C4-2B (cell line): ENCODE data around the gene PDE4B.

Experiments
- ZFX ChIP-seq: fragments of 450-650 bp; IDR thresholded peaks from 2 replicates; pipeline ENCODE4 v1.6.1; 2017
- TF ChIP-seq, protein P1 (sequence below): fragments of 450-650 bp; conservative IDR thresholded peaks from 2 replicates; pipeline ENCODE4 v1.5.1; 2017; ENCODE audit warnings: mild to moderate bottlenecking

DNA sequence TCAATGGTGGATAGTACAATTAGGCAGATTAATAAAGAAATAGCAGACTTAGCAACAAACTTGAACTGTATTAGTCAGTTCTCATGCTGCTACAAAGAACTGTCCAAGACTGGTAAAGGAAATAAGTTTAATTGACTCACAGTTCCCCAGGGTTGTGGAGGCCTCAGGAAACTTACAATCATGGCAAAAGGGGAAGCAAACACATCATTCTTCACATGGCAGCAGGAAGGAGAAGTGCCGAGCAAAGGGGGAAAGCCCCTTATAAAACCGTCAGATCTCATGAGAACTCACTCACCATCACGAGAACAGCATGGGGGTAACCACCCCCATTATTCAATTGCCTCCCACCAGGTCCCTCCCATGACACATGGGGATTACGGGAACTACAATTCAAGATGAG is 27.1 kb upstream of the PDE4B start:
- TF ChIP-seq, protein P1, sequence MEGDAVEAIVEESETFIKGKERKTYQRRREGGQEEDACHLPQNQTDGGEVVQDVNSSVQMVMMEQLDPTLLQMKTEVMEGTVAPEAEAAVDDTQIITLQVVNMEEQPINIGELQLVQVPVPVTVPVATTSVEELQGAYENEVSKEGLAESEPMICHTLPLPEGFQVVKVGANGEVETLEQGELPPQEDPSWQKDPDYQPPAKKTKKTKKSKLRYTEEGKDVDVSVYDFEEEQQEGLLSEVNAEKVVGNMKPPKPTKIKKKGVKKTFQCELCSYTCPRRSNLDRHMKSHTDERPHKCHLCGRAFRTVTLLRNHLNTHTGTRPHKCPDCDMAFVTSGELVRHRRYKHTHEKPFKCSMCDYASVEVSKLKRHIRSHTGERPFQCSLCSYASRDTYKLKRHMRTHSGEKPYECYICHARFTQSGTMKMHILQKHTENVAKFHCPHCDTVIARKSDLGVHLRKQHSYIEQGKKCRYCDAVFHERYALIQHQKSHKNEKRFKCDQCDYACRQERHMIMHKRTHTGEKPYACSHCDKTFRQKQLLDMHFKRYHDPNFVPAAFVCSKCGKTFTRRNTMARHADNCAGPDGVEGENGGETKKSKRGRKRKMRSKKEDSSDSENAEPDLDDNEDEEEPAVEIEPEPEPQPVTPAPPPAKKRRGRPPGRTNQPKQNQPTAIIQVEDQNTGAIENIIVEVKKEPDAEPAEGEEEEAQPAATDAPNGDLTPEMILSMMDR, result no peak
- no peak for TF ChIP-seq ZFX
